Colonic mucosa (tissue), 4 donors: ENCODE data around the gene SLC1A7. TPM values are rescaled to one million over a fixed set of nuclear protein-coding genes. Genes with fewer than 3 reads are reported as not detected.

ENCODE experiments used
- DNase-seq: peaks from one replicate; pipeline ENCODE4 v3.0.0-alpha.2; 2020
- H3K27ac ChIP-seq: fragments of 200-600 bp; one replicate; pipeline ENCODE4 v1.8.0; 2021
- H3K27me3 ChIP-seq: fragments of 200-600 bp; one replicate; pipeline ENCODE4 v1.8.0; 2021
- H3K36me3 ChIP-seq: fragments of 200-600 bp; one replicate; pipeline ENCODE4 v1.8.0; 2021
- H3K4me1 ChIP-seq: fragments of 200-600 bp; one replicate; pipeline ENCODE4 v1.8.0; 2021; ENCODE audit warnings: mild to moderate bottlenecking
- H3K4me3 ChIP-seq: fragments of 200-600 bp; one replicate; pipeline ENCODE4 v1.8.0; 2021
- H3K9ac ChIP-seq, 2 donors: one replicate each; pipeline ENCODE4 v1.7.0; 2013; ENCODE audit warnings: control low read depth in 2 of 2, low read depth in 2 of 2, low read length in 2 of 2
- H3K9me3 ChIP-seq: fragments of 200-600 bp; one replicate; pipeline ENCODE4 v1.8.0; 2021
- CTCF ChIP-seq: fragments of 200-600 bp; IDR thresholded peaks from one replicate; pipeline ENCODE4 v1.8.0; 2022; ENCODE audit warnings: antibody characterized with exemption, mild to moderate bottlenecking
- intact Hi-C: fragments of 100-400 bp; cut with DNase I; formaldehyde crosslinking; loops from one replicate; pipeline ENCODE4 v1.14.1; 2022
- total RNA-seq, 2 donors: library from RNA; stranded (reverse); fragmentation: NEBNext Ultra II Directional in 1 of 2; extraction: Animal tissue kit (Norgen Biotek cat#: 25700) in 1 of 2; gene quantifications; one replicate each; pipeline ENCODE4 v1.2.1, GENCODE V29; 2021
- donor health status: healthy.
- donor health status: DM: no; HTN: no; CAD: no.
- donor health status: DM: no; HTN: no; CAD: no.

The SLC1A7 gene
- total RNA-seq, 2 donors from 2014 or later, result 0.50 to 1.1 TPM

- Histone ChIP-seq H3K4me3 (no peak overlapping the region), H3K4me1 (peaks cover 6% of the 10 kb centered on the region), H3K27ac (no peak overlapping the region), H3K9me3 (no peaks in the 10 kb centered on the region), H3K27me3 (no peaks in the 10 kb centered on the region), H3K36me3 (no peaks in the 10 kb centered on the region), H3K9ac (no peak overlapping the region)
- intact Hi-C loops, result loop anchor here (10.0 kb wide), 1 partner anchor 475 kb away; no protein-coding TSS in a partner anchor
- DNase-seq, result no peak
- TF ChIP-seq CTCF, result no peak
Measured at GRCh38 chr1:53180226-53180625, 37.8 kb upstream of the SLC1A7 start.

GRCh38 chr1:53176452-53177208 lies 34.2 kb upstream of the SLC1A7 start:
- DNase-seq, result no peak
- Histone ChIP-seq H3K9me3 (no peaks in the 10 kb centered on the region), H3K36me3 (no peaks in the 10 kb centered on the region), H3K27ac (no peak overlapping the region), H3K4me1 (no peaks in the 10 kb centered on the region), H3K27me3 (no peaks in the 10 kb centered on the region), H3K4me3 (no peak overlapping the region), H3K9ac (no peak overlapping the region)
- intact Hi-C loops, result loop anchor here (10.0 kb wide), 1 partner anchor 252 kb away; the partner anchor contains the start of genes ECHDC2 and SCP2
- TF ChIP-seq CTCF, result no peak

- H3K4me1 ChIP-seq, result no peaks in the 10 kb centered on the region
- no peak overlapping the region for H3K27ac ChIP-seq
- no peak for DNase-seq
- no peaks in the 10 kb centered on the region for H3K9me3 ChIP-seq
- intact Hi-C loops, result loop anchor here (5.0 to 10.0 kb wide), 2 partner anchors 158 to 250 kb away; partner anchors contain the start of genes ECHDC2 and SCP2
- no peaks in the 10 kb centered on the region for H3K27me3 ChIP-seq
- H3K4me3 ChIP-seq, result no peak overlapping the region
- H3K36me3 ChIP-seq, result no peaks in the 10 kb centered on the region
- TF ChIP-seq CTCF, result no peak
- H3K9ac ChIP-seq, result no peak overlapping the region
Measured at GRCh38 chr1:53174971-53175913, 32.8 kb upstream of the SLC1A7 start.

- intact Hi-C loops, result loop anchor here (5.0 to 10.0 kb wide), 2 partner anchors 155 to 248 kb away; partner anchors contain the start of genes ECHDC2 and SCP2
- peak; percentile 40 for DNase-seq
- TF ChIP-seq CTCF, result no peak
- no peaks in the 10 kb centered on the region for H3K4me1 ChIP-seq
- peak overlapping the region in 1 of 2 donors; percentile 43 for H3K9ac ChIP-seq
- H3K9me3 ChIP-seq, result no peaks in the 10 kb centered on the region
- no peak overlapping the region for H3K27ac ChIP-seq
- H3K36me3 ChIP-seq, result no peaks in the 10 kb centered on the region
- no peak overlapping the region for H3K4me3 ChIP-seq
- H3K27me3 ChIP-seq, result no peaks in the 10 kb centered on the region
Measured at GRCh38 chr1:53172426-53173128, 30.1 kb upstream of the SLC1A7 start.

GRCh38 chr1:53166912-53167311 lies 24.5 kb upstream of the SLC1A7 start:
- H3K36me3 ChIP-seq, result no peaks in the 10 kb centered on the region
- no peak for DNase-seq
- no peak overlapping the region for H3K9ac ChIP-seq
- intact Hi-C loops, result no loop called here
- no peaks in the 10 kb centered on the region for H3K9me3 ChIP-seq
- H3K4me3 ChIP-seq, result no peak overlapping the region
- H3K4me1 ChIP-seq, result no peaks in the 10 kb centered on the region
- H3K27me3 ChIP-seq, result no peaks in the 10 kb centered on the region
- no peak overlapping the region for H3K27ac ChIP-seq
- no peak for TF ChIP-seq CTCF
